ENCODE results near the gene SORCS1.

- TF ChIP-seq EZH2 (IDR thresholded peaks at IDR 0.05; ENCODE audit: insufficient read depth, poor library complexity, severe bottlenecking) (no peak), EZH2phosphoT487 (IDR thresholded peaks at IDR 0.05; ENCODE audit: insufficient read depth, low read depth) (no peak)
Observed at GRCh38 chr10:107098326-107098725, 66.2 kb downstream of the SORCS1 start.

Data from GM23248 (cell line).